Tongue (tissue), 2 donors: ENCODE results near the gene NPBWR2. TPM values are rescaled to one million over a fixed set of nuclear protein-coding genes. Genes with fewer than 3 reads are reported as not detected.
A peak's percentile ranks its signal among the peaks of the same experiment; 100 is the strongest.

Experiments used
- DNase-seq: peaks from one replicate; pipeline ENCODE4 v3.0.0-alpha.2; 2015
- total RNA-seq: library from RNA; depleted of rRNA; stranded (reverse); fragments of >200 nt; gene quantifications from one replicate; pipeline ENCODE4 v1.2.3, GENCODE V29; 2014

The NPBWR2 gene, protein sequence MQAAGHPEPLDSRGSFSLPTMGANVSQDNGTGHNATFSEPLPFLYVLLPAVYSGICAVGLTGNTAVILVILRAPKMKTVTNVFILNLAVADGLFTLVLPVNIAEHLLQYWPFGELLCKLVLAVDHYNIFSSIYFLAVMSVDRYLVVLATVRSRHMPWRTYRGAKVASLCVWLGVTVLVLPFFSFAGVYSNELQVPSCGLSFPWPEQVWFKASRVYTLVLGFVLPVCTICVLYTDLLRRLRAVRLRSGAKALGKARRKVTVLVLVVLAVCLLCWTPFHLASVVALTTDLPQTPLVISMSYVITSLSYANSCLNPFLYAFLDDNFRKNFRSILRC
- total RNA-seq: not detected

- DNase-seq: peak; percentile 55
Measured at GRCh38 chr20:64106981-64107735, at the start of gene NPBWR2. NPBWR2 (minus strand) TSS chr20:64107565; CDS start chr20:64106831, 734 bp downstream.

- no peak for DNase-seq
Measured at GRCh38 chr20:64156136-64156885, 48.9 kb upstream of the NPBWR2 start.

DNA sequence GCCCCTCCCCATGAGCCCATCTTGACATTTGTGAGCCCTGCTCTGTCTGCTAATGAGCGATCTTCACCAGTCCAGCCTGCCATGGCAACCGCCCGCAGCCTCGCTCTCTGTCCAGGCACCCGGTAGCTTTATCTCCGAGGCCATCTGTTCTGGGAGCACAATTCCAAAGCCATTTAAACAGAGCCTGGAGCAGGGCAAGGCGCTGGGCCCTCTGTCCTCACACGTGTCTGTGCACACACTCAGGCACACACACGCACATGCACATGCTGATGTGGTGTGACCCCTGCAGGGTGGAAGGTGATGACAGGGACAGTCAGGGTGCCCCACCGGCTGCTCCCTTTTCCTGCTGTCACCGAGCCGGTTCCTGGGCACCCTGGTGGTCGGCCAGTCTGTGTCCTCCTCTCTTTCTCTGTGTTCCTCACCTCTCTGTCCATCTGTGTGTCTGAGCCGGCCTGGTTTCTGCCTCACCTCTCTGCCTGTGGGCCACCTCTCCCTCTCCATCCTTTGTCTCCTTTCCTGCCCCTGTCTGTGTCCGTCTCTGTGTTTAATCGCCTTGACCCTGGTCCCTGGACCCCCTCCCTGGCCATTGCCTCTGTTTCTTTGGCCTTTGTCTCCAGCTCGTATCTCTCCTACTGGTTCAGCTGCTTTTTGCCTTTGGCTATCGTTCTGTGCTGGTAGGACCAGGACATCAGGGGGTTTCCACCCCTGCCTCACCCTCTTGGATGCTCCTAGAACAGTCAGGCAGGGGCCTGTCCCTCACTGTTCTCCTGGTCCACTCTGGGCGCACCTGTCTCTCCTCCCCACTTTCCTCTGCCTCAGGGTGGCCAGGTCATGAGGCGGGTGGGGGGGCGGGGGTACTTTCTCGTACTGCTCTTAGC lies 48.1 kb upstream of the NPBWR2 start:
- DNase-seq: no peak

DNA sequence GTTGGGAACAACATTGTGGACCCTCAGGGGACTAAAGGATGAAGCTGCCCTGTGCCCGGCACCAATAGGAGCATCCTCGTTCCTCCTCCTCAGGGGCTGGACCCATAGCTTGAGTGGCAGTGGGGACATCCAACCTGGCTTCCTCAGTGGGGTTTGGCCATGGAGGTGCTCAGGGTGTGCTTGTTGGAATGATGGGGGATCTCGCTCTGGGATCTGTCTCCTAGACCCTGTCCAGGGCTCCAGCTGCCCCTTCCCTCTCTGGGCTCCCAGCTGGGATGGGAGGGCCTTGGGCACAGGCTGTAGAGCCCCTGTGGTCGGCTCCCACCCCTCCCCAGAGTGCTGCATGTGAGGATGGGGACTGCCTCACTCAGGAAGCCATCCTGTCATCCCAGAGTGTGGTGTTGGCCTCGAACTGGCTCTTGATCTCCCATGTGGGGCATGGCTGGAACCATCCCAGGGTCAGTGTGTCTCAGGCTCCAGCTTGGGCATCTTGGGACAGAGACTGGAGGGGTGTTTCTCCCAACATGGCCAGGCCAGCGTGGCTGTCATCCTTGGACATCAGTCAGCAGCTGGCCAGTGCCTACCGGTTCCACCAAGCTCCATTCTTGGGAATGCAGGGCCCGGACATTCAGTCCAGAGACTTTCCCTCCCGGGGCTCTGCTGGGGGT lies 47.4 kb upstream of the NPBWR2 start:
- DNase-seq: no peak

GRCh38 chr20:64153861-64154589 lies 46.7 kb upstream of the NPBWR2 start:
- DNase-seq: no peak

- no peak for DNase-seq
Measured at GRCh38 chr20:64153410-64153809, 46.0 kb upstream of the NPBWR2 start.

GRCh38 chr20:64152906-64153305 lies 45.5 kb upstream of the NPBWR2 start:
- DNase-seq: no peak

GRCh38 chr20:64151633-64152530 lies 44.5 kb upstream of the NPBWR2 start:
- no peak for DNase-seq

DNA sequence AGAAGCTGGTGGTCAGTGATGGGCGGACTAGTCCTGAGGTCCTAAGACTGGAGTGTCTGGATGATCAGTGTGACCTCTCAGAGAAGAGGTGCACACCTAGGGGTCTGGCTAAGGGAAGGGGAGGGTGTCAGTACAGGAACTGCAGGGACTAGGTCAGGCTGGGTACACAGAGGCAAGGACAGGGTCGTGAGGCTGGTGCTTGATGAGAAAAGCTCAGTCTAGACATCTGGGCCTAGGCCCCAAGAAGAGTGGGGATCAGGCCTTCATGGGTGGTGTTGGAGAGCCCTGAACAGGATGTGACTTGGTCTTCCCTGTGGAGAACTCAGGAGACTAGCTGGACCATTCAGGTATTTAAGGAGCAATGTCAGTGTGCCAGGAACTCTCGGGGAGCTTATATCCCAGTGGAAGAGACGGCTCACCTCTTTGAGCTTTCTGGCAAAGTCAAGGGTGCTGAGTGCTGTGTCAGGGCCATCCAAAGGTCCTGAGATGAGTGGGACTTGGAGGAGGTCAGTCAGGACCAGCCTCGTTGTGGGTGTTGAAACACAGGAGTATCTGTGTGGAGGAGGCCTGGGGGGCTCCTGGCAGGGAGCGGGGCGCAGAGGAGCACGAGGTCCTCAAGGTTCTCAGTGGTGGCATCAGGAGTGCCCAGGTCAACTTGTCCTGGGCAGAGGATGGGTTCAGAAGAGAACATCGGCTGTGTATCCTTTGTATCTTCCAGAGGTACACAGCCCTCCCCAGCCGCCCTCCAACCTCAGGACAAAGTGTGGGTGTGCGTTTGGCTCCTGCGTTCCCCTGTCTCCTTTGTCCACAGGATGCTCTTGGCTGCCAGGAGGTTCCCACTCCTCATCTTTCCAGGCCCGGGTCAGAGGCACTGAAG lies 43.6 kb upstream of the NPBWR2 start:
- DNase-seq: no peak

DNA sequence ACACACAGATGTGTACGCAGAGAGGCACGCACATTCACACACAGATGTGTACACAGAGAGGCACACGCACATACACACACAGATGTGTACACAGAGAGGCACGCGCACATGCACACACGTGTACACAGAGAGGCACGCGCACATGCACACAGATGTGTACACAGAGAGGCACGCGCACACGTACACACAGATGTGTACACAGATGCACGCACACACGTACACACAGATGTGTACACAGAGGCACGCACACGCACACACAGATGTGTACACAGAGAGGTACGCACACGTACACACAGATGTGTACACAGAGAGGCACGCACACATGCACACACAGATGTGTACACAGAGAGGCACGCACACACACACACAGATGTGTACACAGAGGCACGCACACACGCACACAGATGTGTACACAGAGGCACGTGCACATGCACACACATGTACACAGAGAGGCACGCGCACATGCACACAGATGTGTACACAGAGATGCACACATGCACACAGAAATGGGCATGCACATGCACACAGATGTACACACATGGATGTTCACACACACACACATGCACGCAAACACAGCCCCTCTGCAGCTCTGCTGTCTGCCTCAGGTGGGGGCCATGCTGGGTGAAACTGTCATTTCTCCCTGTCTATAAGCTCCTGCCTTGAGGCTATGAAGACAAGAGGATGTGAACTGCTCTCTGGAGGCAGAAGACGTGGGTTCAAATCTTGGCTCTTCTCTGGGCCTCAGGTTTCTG lies 42.6 kb upstream of the NPBWR2 start:
- DNase-seq: no peak

DNA sequence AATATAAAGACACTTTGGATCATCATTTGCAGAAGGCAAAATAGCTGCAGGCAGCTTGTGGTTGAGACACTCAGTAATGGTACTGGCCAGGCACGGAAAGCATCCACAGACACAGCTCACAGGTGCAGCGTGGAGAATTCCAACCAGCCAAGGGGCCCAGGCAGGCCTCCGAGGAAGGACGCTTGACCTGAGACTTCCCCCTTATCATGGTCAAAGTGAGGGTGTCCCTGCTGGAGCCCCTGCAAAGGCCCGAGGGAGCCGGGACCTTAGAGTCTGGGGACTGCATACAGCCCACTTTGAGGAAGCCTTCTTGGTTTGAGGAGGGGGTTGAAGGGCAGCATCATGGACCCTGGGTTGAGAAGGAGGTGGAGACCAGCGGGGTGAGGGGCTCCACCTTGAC lies 41.8 kb upstream of the NPBWR2 start:
- DNase-seq: no peak

GRCh38 chr20:64148581-64148980 lies 41.2 kb upstream of the NPBWR2 start:
- DNase-seq: no peak

- DNase-seq: no peak
Measured at GRCh38 chr20:64146936-64147477, 39.6 kb upstream of the NPBWR2 start.

DNA sequence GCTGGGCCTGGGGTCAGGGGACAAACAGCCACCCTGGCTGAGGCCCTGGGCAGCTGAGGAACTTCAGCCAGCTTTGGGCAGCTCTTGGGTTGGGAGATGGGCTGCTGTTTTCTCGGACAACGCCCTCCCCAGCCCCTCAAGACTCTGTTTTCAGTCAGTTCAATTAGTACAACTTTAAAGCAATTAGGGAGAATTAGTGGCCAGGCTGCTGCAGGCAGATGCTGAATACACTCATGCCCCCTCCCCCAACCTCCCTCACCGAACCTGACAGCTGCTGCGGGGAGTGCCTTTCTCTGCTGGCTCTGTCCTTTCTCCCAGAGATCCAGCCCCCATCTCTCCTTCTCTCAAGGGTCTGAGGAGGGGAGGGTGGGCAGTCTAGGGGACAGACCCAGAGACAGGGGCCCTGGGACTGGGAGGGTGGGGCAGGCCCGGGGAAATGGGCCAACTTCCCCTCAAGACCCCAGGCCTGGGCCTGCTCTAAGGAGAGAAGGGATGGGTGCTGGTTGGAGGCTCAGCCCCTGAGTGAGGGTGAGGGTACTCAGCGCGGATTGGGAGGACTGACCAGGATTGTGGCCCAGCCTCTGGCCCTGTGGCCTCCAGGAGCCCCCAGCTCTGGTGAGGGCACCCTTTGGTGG lies 39.1 kb upstream of the NPBWR2 start:
- DNase-seq: no peak

- no peak for DNase-seq
Measured at GRCh38 chr20:64145458-64146300, 38.3 kb upstream of the NPBWR2 start.
